Activated CD8-positive, alpha-beta memory T cell treated with anti-CD3 and anti-CD28 coated beads, Interleukin-2, amount 10 ng/mL, durations not matched to agents 7 days and 5 days (primary cell): ENCODE results near the gene KRTAP4-3. TPM values are rescaled to one million over a fixed set of nuclear protein-coding genes. Genes with fewer than 3 reads are reported as not detected.
"Not testable (repeated sequence)": the region's sequence is repeated elsewhere in the genome, so short reads cannot be mapped to it uniquely, and the experiment has no call there.

Source experiments
- ATAC-seq: fragments of 150-1000 bp; cut with Tn5 transposase; one replicate; pipeline ENCODE4 v1.10.0; 2021; ENCODE audit warnings: moderate library complexity
- CTCF ChIA-PET: fragments of 350-600 bp; sonication (Branson Sonifier 250); formaldehyde crosslinking; loops from one replicate; lab custom pipeline; 2021; ENCODE audit warnings: antibody characterized with exemption; lab: Charles Lee
- DNase-seq: peaks from one replicate; pipeline ENCODE4 v3.0.0-alpha.2; 2020
- H3K27ac Mint-ChIP-seq: one replicate; pipeline ENCODE4 v1.8.0; 2021; ENCODE audit warnings: mild to moderate bottlenecking, mixed read lengths
- H3K27me3 Mint-ChIP-seq: one replicate; pipeline ENCODE4 v1.8.0; 2021; ENCODE audit warnings: mixed read lengths
- H3K36me3 Mint-ChIP-seq: one replicate; pipeline ENCODE4 v1.8.0; 2021; ENCODE audit warnings: mild to moderate bottlenecking, mixed read lengths
- H3K4me1 Mint-ChIP-seq: one replicate; pipeline ENCODE4 v1.8.0; 2021; ENCODE audit warnings: mixed read lengths
- H3K4me3 Mint-ChIP-seq: one replicate; pipeline ENCODE4 v1.8.0; 2021; ENCODE audit warnings: mild to moderate bottlenecking, moderate library complexity, mixed read lengths
- H3K9me3 Mint-ChIP-seq: one replicate; pipeline ENCODE4 v1.8.0; 2022; ENCODE audit warnings: low read depth, mixed read lengths
- total RNA-seq, 2 experiments: library from RNA; stranded (reverse); gene quantifications; one replicate each; pipeline ENCODE4 v1.2.3, GENCODE V29; 2021

KRTAP4-3 gene
- total RNA-seq, 2 experiments from 2014 or later = not detected

DNA sequence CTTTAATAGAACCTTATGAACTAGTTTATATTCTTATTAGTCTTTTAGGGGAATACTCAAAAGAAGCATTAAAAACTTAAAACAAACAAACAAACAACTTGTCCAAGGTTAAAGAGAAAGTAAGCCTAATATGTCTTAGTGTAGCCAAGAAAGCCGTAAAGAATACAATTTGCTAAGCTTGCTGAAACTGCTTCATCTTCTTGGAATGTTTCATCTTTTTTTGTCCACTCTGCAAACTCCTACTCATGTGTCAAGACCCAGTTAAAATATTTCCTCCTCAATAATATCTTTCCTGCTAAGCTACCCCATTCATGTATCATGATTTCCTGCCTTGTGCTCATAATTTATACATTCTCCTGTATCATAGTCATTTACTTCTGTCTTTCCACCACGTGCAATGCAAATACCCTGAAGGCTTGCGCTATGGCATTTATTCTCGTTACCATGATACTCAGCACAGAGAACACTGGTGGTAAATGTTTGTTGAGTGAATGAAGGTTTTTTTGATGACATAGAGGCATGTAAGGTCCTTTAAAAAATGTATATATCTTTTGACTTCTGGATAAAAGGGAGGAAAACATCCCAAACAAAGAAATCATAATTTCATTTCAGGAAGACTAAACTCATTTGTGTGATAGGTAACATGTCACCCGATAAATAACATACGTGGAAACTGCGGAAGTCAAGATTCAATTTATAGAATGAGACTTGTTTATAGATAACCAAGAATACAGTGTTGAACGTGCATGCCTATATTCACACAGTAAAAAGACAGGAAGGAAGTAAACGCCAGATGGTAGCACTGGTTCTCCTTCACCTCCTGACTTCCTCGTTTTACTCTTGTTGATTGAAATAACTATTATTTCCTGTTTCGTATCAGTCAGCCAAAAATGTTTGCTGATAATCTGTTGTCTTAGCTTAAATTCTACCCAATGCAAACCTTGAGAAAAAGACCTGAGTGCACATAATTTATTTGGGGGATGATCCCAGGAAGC lies 48.0 kb downstream of the KRTAP4-3 start:
- CTCF ChIA-PET, H3K36me3 Mint-ChIP-seq, DNase-seq, H3K9me3 Mint-ChIP-seq, H3K27ac Mint-ChIP-seq, H3K4me3 Mint-ChIP-seq, H3K4me1 Mint-ChIP-seq, ATAC-seq: not testable (repeated sequence)
- peaks cover 21% of the 10 kb centered on the region for H3K27me3 Mint-ChIP-seq

GRCh38 chr17:41118721-41119120 lies 49.3 kb downstream of the KRTAP4-3 start:
- no peak overlapping the region for H3K4me3 Mint-ChIP-seq
- H3K9me3 Mint-ChIP-seq = no peaks in the 10 kb centered on the region
- no peak overlapping the region for H3K27ac Mint-ChIP-seq
- DNase-seq = no peak
- CTCF ChIA-PET = no interaction called here
- H3K36me3 Mint-ChIP-seq = no peaks in the 10 kb centered on the region
- H3K27me3 Mint-ChIP-seq = peaks cover 21% of the 10 kb centered on the region
- peaks cover 7% of the 10 kb centered on the region for H3K4me1 Mint-ChIP-seq
- no peak for ATAC-seq

- H3K9me3 Mint-ChIP-seq, DNase-seq, CTCF ChIA-PET, H3K36me3 Mint-ChIP-seq, ATAC-seq, H3K27ac Mint-ChIP-seq, H3K4me3 Mint-ChIP-seq, H3K4me1 Mint-ChIP-seq: not testable (repeated sequence)
- H3K27me3 Mint-ChIP-seq = peaks cover 16% of the 10 kb centered on the region
Observed at GRCh38 chr17:41117846-41118386, 50.1 kb downstream of the KRTAP4-3 start, which contains the start of gene KRTAP4-11. TSS of gene KRTAP4-11 (minus strand) at chr17:41118373. CDS start at chr17:41118315, 58 bp downstream.

Other genes with a start within 250 kb of the KRTAP4-3 start
- gene KRT23, start 230.6 kb downstream of the KRTAP4-3 start, total RNA-seq = not detected
- gene KRT39, start 201.3 kb downstream of the KRTAP4-3 start, total RNA-seq = not detected
- gene KRT40, start 183.9 kb downstream of the KRTAP4-3 start, total RNA-seq = not detected
- not detected for gene KRTAP3-3, start 174.1 kb downstream of the KRTAP4-3 start, total RNA-seq
- not detected for gene KRTAP3-2, start 168.3 kb downstream of the KRTAP4-3 start, total RNA-seq
- gene KRTAP3-1, start 159.1 kb downstream of the KRTAP4-3 start, total RNA-seq = not detected
- not detected for gene KRTAP1-5, start 141.0 kb downstream of the KRTAP4-3 start, total RNA-seq
- not detected for gene KRTAP1-4, start 138.0 kb downstream of the KRTAP4-3 start, total RNA-seq
- gene KRTAP1-3, start 133.3 kb downstream of the KRTAP4-3 start, total RNA-seq = not detected
- not detected for gene KRTAP1-1, start 126.8 kb downstream of the KRTAP4-3 start, total RNA-seq
- not detected for gene KRTAP2-1, start 120.9 kb downstream of the KRTAP4-3 start, total RNA-seq
- gene KRTAP2-2, start 113.0 kb downstream of the KRTAP4-3 start, total RNA-seq = not detected
- gene KRTAP2-3, start 108.1 kb downstream of the KRTAP4-3 start, total RNA-seq = not detected
- not detected for gene KRTAP2-4, start 102.3 kb downstream of the KRTAP4-3 start, total RNA-seq
- not detected for gene KRTAP4-7, start 84.1 kb downstream of the KRTAP4-3 start, total RNA-seq
- not detected for gene KRTAP4-8, start 70.1 kb downstream of the KRTAP4-3 start, total RNA-seq
- not detected for gene KRTAP4-16, start 66.0 kb downstream of the KRTAP4-3 start, total RNA-seq
- gene KRTAP4-9, start 62.8 kb downstream of the KRTAP4-3 start, total RNA-seq = not detected
- gene KRTAP4-11, start 49.8 kb downstream of the KRTAP4-3 start, total RNA-seq = not detected
- not detected for gene KRTAP4-12, start 44.0 kb downstream of the KRTAP4-3 start, total RNA-seq
- gene KRTAP4-6, start 27.7 kb downstream of the KRTAP4-3 start, total RNA-seq = not detected
- gene KRTAP4-5, start 18.4 kb downstream of the KRTAP4-3 start, total RNA-seq = not detected
- gene KRTAP4-4, start 7.5 kb downstream of the KRTAP4-3 start, total RNA-seq = not detected
- not detected for gene KRTAP4-2, start 10.0 kb upstream of the KRTAP4-3 start, total RNA-seq
- not detected for gene KRTAP4-1, start 16.7 kb upstream of the KRTAP4-3 start, total RNA-seq
- not detected for gene KRTAP9-1, start 21.7 kb upstream of the KRTAP4-3 start, total RNA-seq
- not detected for gene KRTAP9-2, start 58.4 kb upstream of the KRTAP4-3 start, total RNA-seq
- gene KRTAP9-3, start 64.2 kb upstream of the KRTAP4-3 start, total RNA-seq = not detected
- not detected for gene KRTAP9-8, start 69.8 kb upstream of the KRTAP4-3 start, total RNA-seq
- not detected for gene KRTAP9-4, start 81.5 kb upstream of the KRTAP4-3 start, total RNA-seq
- gene KRTAP9-9, start 87.2 kb upstream of the KRTAP4-3 start, total RNA-seq = not detected
- not detected for gene KRTAP9-6, start 97.2 kb upstream of the KRTAP4-3 start, total RNA-seq
- gene KRTAP9-7, start 107.5 kb upstream of the KRTAP4-3 start, total RNA-seq = not detected
- gene KRTAP29-1, start 134.6 kb upstream of the KRTAP4-3 start, total RNA-seq = not detected
- gene KRTAP16-1, start 141.1 kb upstream of the KRTAP4-3 start, total RNA-seq = not detected
- gene KRTAP17-1, start 147.5 kb upstream of the KRTAP4-3 start, total RNA-seq = not detected
- not detected for gene KRT33A, start 182.6 kb upstream of the KRTAP4-3 start, total RNA-seq
- not detected for gene KRT33B, start 201.6 kb upstream of the KRTAP4-3 start, total RNA-seq
- gene KRT34, start 214.1 kb upstream of the KRTAP4-3 start, total RNA-seq = not detected
- not detected for gene KRT31, start 229.4 kb upstream of the KRTAP4-3 start, total RNA-seq